Stimulated activated CD4-positive, alpha-beta T cell treated with anti-CD3 and anti-CD28 coated beads, Interleukin-15, amount 100 ng/mL, for 1 hour (primary cell): ENCODE data around the gene BORA.
"Not testable (repeated sequence)": the region's sequence is repeated elsewhere in the genome, so short reads cannot be mapped to it uniquely, and the experiment has no call there.

ENCODE experiments used
- DNase-seq, 2 donors: peaks; one replicate each; pipeline ENCODE4 v3.0.0-alpha.2; 2020; ENCODE audit warnings: low read depth in 1 of 2, low spot score in 1 of 2

Gene BORA

GRCh38 chr13:72760189-72760588, 32.5 kb downstream of the BORA start:
- DNase-seq, result no peak

GRCh38 chr13:72763411-72763810, 35.7 kb downstream of the BORA start:
- no peak for DNase-seq

- DNase-seq, result no peak
Measured at GRCh38 chr13:72774019-72774418, 46.3 kb downstream of the BORA start.

GRCh38 chr13:72781451-72782439, 54.0 kb downstream of the BORA start, which contains the start of the genes DIS3 and PIBF1:
Gene DIS3 (minus strand): TSS chr13:72781900. CDS start chr13:72781832, 68 bp downstream.
Gene PIBF1 (plus strand): TSS chr13:72782133. CDS start chr13:72783470, 1,337 bp downstream.
- peak; percentile 86 to 87 for DNase-seq

- DNase-seq, result no peak
Measured at GRCh38 chr13:72782717-72783116, 55.0 kb downstream of the BORA start.

GRCh38 chr13:72784679-72785078, 57.0 kb downstream of the BORA start:
- not testable (repeated sequence) for DNase-seq

- DNase-seq, result no peak
Measured at GRCh38 chr13:72788831-72789230, 61.1 kb downstream of the BORA start.

- no peak for DNase-seq
Measured at GRCh38 chr13:72792640-72793039, 64.9 kb downstream of the BORA start.

- DNase-seq, result no peak
Measured at GRCh38 chr13:72798817-72799216, 71.1 kb downstream of the BORA start.

- no peak for DNase-seq
Measured at GRCh38 chr13:72804301-72804700, 76.6 kb downstream of the BORA start.
